Ovary (tissue), 3 donors: Measurements from ENCODE around the gene BAZ2B.

ENCODE experiments used
- POLR2A ChIP-seq: fragments of 450-650 bp; IDR thresholded peaks from one replicate; pipeline ENCODE4 v1.6.1; 2017; ENCODE audit warnings: antibody characterized with exemption, mild to moderate bottlenecking, moderate library complexity
- TF ChIP-seq, protein P1 (sequence below), 3 donors: fragments of 450-650 bp in 2 of 3; fragments of 200-600 bp in 1 of 3; IDR thresholded peaks; one replicate each; pipeline versions ENCODE4 v1.5.1 to v1.8.0; 2016 to 2022; ENCODE audit warnings: antibody characterized with exemption in 3 of 3, mild to moderate bottlenecking in 1 of 3
- donor health status: DM: no; HTN: no; CAD: no.

DNA sequence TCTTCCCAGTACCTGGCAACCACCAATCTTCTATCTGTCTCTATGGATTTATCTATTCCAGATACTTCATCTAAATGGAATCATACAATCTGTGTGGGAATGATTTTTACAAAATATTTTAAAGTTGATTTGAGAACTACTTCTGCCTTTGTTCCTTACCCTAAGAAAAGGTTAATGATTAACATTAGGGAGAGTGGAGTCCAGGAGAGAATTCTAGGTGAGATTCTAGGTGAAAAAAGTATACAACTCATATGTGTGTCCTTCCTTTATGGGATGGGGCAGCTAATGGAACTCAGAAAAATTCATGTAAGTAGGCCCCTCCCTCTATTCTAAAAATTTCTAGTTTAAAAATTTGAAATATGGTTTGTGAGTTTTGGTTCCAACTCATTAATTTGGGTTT lies 293.9 kb downstream of the BAZ2B start:
- TF ChIP-seq, protein P1, sequence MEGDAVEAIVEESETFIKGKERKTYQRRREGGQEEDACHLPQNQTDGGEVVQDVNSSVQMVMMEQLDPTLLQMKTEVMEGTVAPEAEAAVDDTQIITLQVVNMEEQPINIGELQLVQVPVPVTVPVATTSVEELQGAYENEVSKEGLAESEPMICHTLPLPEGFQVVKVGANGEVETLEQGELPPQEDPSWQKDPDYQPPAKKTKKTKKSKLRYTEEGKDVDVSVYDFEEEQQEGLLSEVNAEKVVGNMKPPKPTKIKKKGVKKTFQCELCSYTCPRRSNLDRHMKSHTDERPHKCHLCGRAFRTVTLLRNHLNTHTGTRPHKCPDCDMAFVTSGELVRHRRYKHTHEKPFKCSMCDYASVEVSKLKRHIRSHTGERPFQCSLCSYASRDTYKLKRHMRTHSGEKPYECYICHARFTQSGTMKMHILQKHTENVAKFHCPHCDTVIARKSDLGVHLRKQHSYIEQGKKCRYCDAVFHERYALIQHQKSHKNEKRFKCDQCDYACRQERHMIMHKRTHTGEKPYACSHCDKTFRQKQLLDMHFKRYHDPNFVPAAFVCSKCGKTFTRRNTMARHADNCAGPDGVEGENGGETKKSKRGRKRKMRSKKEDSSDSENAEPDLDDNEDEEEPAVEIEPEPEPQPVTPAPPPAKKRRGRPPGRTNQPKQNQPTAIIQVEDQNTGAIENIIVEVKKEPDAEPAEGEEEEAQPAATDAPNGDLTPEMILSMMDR (IDR thresholded peaks at IDR 0.05): no peak
- TF ChIP-seq POLR2A: no peak
